Activated naive CD4-positive, alpha-beta T cell treated with anti-CD3 and anti-CD28 coated beads, Interleukin-2, amount 10 ng/mL, durations not matched to agents 7 days and 5 days (primary cell): ENCODE measurements around the gene EXOC6.
A peak's percentile ranks its signal among the peaks of the same experiment; 100 is the strongest.

Experiments
- CTCF ChIA-PET: fragments of 350-600 bp; sonication (Branson Sonifier 250); formaldehyde crosslinking; loops from one replicate; lab custom pipeline; 2021; ENCODE audit warnings: antibody characterized with exemption; lab: Charles Lee
- DNase-seq: peaks from one replicate; pipeline ENCODE4 v3.0.0-alpha.2; 2020
- H3K27ac Mint-ChIP-seq: one replicate; pipeline ENCODE4 v1.8.0; 2021; ENCODE audit warnings: mild to moderate bottlenecking, moderate library complexity, mixed read lengths
- H3K27me3 Mint-ChIP-seq: one replicate; pipeline ENCODE4 v1.8.0; 2021; ENCODE audit warnings: mild to moderate bottlenecking, mixed read lengths
- H3K36me3 Mint-ChIP-seq: one replicate; pipeline ENCODE4 v1.8.0; 2021; ENCODE audit warnings: mixed read lengths
- H3K4me1 Mint-ChIP-seq: one replicate; pipeline ENCODE4 v1.8.0; 2021; ENCODE audit warnings: mixed read lengths
- H3K4me3 Mint-ChIP-seq: one replicate; pipeline ENCODE4 v1.8.0; 2021; ENCODE audit warnings: mild to moderate bottlenecking, moderate library complexity, mixed read lengths
- H3K9me3 Mint-ChIP-seq: one replicate; pipeline ENCODE4 v1.8.0; 2021; ENCODE audit warnings: mixed read lengths

The EXOC6 gene

GRCh38 chr10:92826504-92826903, 21.8 kb upstream of the EXOC6 start:
- H3K27me3 Mint-ChIP-seq = peaks cover 9% of the 10 kb centered on the region
- peaks cover 19% of the 10 kb centered on the region for H3K4me1 Mint-ChIP-seq
- H3K4me3 Mint-ChIP-seq = no peak overlapping the region
- CTCF ChIA-PET = no interaction called here
- DNase-seq = no peak
- H3K9me3 Mint-ChIP-seq = no peaks in the 10 kb centered on the region
- no peak overlapping the region for H3K27ac Mint-ChIP-seq
- no peaks in the 10 kb centered on the region for H3K36me3 Mint-ChIP-seq

GRCh38 chr10:92829042-92829785, 19.1 kb upstream of the EXOC6 start:
- CTCF ChIA-PET = interaction anchor here (1.1 to 2.6 kb wide), 2 partner anchors 15 to 52 kb away, joined by 3 to 8 read pairs; no protein-coding TSS in a partner anchor
- no peak overlapping the region for H3K4me3 Mint-ChIP-seq
- H3K36me3 Mint-ChIP-seq = no peaks in the 10 kb centered on the region
- peaks cover 9% of the 10 kb centered on the region for H3K27me3 Mint-ChIP-seq
- DNase-seq = no peak
- peaks cover 12% of the 10 kb centered on the region for H3K4me1 Mint-ChIP-seq
- H3K9me3 Mint-ChIP-seq = no peaks in the 10 kb centered on the region
- no peak overlapping the region for H3K27ac Mint-ChIP-seq

GRCh38 chr10:92829786-92830377, 18.4 kb upstream of the EXOC6 start:
- CTCF ChIA-PET = no interaction called here
- no peak overlapping the region for H3K4me3 Mint-ChIP-seq
- H3K27ac Mint-ChIP-seq = no peak overlapping the region
- H3K9me3 Mint-ChIP-seq = no peaks in the 10 kb centered on the region
- H3K4me1 Mint-ChIP-seq = peaks cover 12% of the 10 kb centered on the region
- no peaks in the 10 kb centered on the region for H3K36me3 Mint-ChIP-seq
- no peak for DNase-seq
- peaks cover 9% of the 10 kb centered on the region for H3K27me3 Mint-ChIP-seq

- CTCF ChIA-PET = no interaction called here
- DNase-seq = peak; percentile 29
- Mint-ChIP-seq H3K9me3 (no peaks in the 10 kb centered on the region), H3K4me1 (peaks cover 11% of the 10 kb centered on the region), H3K36me3 (no peaks in the 10 kb centered on the region), H3K27me3 (peaks cover 6% of the 10 kb centered on the region), H3K27ac (peak overlapping the region; percentile 75), H3K4me3 (peak overlapping the region; percentile 61)
Observed at GRCh38 chr10:92830478-92831389, 17.6 kb upstream of the EXOC6 start.

DNA sequence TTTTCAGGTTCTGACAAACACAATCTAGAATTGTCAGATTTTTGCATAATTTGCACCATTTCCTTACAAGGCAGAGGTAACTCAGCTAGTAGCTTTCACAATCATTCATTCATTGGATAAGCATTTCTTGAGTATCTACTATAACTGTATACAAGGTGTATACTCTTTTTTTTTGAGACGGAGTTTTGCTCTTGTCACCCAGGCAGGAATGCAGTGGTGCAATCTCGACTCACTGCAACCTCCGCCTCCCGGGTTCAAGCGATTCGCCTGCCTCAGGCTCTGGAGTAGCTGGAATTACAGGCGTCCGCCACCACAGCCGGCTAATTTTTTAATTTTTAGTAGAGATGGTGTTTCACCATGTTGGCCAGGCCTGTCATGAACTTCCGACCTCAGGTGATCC, 16.2 kb upstream of the EXOC6 start:
- no peak for DNase-seq
- H3K9me3 Mint-ChIP-seq = no peaks in the 10 kb centered on the region
- no peak overlapping the region for H3K4me3 Mint-ChIP-seq
- CTCF ChIA-PET = no interaction called here
- H3K27me3 Mint-ChIP-seq = no peaks in the 10 kb centered on the region
- H3K36me3 Mint-ChIP-seq = no peaks in the 10 kb centered on the region
- H3K27ac Mint-ChIP-seq = no peak overlapping the region
- H3K4me1 Mint-ChIP-seq = peaks cover 9% of the 10 kb centered on the region

- Mint-ChIP-seq H3K9me3 (no peaks in the 10 kb centered on the region), H3K27ac (no peak overlapping the region), H3K4me3 (no peak overlapping the region), H3K4me1 (peaks cover 12% of the 10 kb centered on the region), H3K36me3 (no peaks in the 10 kb centered on the region), H3K27me3 (no peaks in the 10 kb centered on the region)
- no peak for DNase-seq
- CTCF ChIA-PET = interaction anchor here (3.1 to 6.7 kb wide), 2 partner anchors 10 to 15 kb away, joined by 17 to 41 read pairs; partner anchors contain the start of gene EXOC6
Observed at GRCh38 chr10:92832998-92833650, 15.2 kb upstream of the EXOC6 start.

- Mint-ChIP-seq H3K4me3 (no peak overlapping the region), H3K36me3 (no peaks in the 10 kb centered on the region), H3K27me3 (no peaks in the 10 kb centered on the region), H3K27ac (no peak overlapping the region), H3K4me1 (peaks cover 12% of the 10 kb centered on the region), H3K9me3 (no peaks in the 10 kb centered on the region)
- DNase-seq = no peak
- CTCF ChIA-PET = interaction anchor here (0.6 to 6.7 kb wide), 5 partner anchors 8 to 780 kb away, joined by 3 to 41 read pairs (median 5); partner anchors contain the start of gene EXOC6
Observed at GRCh38 chr10:92834331-92834730, 14.0 kb upstream of the EXOC6 start.

DNA sequence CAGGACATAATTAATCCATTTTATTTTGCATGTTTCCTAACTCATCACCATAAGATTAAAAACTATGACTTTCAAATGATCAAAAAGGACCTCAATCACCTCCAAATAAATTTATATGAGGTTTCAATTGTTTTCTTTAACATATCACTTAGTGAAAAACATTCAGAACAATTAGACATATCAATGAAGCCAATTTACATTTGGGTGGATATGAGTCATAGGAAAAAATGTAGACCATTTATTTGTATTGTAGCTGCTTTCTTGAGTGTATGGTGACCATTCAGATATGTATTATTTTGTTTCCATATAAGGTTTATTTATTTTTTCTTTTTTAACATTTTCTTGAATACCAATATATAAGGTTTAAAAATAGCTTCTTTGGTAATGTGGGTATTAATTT, 13.3 kb upstream of the EXOC6 start:
- DNase-seq = no peak
- H3K4me1 Mint-ChIP-seq = peaks cover 12% of the 10 kb centered on the region
- no peaks in the 10 kb centered on the region for H3K36me3 Mint-ChIP-seq
- CTCF ChIA-PET = interaction anchor here (0.9 to 6.7 kb wide), 4 partner anchors 8 to 147 kb away, joined by 3 to 41 read pairs (median 10); partner anchors contain the start of gene EXOC6
- no peak overlapping the region for H3K4me3 Mint-ChIP-seq
- no peaks in the 10 kb centered on the region for H3K27me3 Mint-ChIP-seq
- H3K27ac Mint-ChIP-seq = no peak overlapping the region
- no peaks in the 10 kb centered on the region for H3K9me3 Mint-ChIP-seq

DNA sequence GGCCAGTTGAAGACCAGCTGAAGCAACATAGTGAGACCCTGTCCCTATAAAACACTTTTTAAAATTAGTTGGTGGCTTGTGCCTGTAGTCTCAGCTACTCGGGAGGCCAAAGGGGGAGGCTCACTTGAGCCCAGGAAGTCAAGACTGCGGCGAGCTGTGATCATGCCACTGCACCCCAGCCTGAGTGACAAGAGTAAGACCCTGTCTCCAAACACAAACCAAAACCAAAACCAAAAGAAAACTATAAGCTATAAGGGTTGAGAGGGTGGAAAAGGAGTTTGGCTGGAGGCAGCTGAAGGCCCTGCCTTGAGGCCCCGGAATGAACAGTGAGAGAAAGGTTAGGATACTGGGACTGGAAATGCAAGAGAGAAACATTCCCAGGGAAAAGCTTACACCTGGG, 10.9 kb upstream of the EXOC6 start:
- H3K36me3 Mint-ChIP-seq = no peaks in the 10 kb centered on the region

GRCh38 chr10:92839191-92840085, 8.9 kb upstream of the EXOC6 start:
- peak; percentile 68 for DNase-seq
- CTCF ChIA-PET = interaction anchor here (0.9 to 6.7 kb wide), 7 partner anchors 9 to 170 kb away, joined by 3 to 41 read pairs (median 3); partner anchors contain the start of gene EXOC6
- peaks cover 5% of the 10 kb centered on the region for H3K4me1 Mint-ChIP-seq
- no peaks in the 10 kb centered on the region for H3K36me3 Mint-ChIP-seq
- H3K4me3 Mint-ChIP-seq = no peak overlapping the region
- peaks cover 9% of the 10 kb centered on the region for H3K27me3 Mint-ChIP-seq
- H3K9me3 Mint-ChIP-seq = no peaks in the 10 kb centered on the region
- H3K27ac Mint-ChIP-seq = no peak overlapping the region

More for the DNA sequence above, 10.9 kb upstream of the EXOC6 start:
- CTCF ChIA-PET = interaction anchor here (0.8 to 6.7 kb wide), 4 partner anchors 10 to 43 kb away, joined by 3 to 41 read pairs (median 5); partner anchors contain the start of gene EXOC6
- Mint-ChIP-seq H3K4me3 (no peak overlapping the region), H3K9me3 (no peaks in the 10 kb centered on the region), H3K27ac (no peak overlapping the region), H3K27me3 (peaks cover 3% of the 10 kb centered on the region), H3K4me1 (peaks cover 3% of the 10 kb centered on the region)
- no peak for DNase-seq

DNA sequence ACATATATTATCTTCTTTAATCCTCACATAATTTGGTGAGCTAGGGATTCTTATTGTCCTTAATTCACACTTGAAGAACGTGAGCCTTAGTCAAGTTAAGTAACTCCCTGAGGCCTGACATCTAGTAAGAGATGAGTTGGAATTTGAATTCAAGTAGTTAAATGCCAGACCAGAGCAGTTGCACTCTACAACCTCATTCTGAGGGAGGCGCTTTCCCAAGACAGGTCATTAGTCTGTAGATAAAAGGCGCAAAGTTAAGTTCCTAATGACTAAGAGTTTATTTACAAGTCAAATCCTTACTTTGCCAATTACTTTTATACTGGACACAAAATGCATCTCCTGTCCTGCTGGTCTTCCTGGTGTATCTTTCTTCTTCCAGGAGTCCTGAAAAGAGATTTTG, 3.6 kb upstream of the EXOC6 start:
- H3K27me3 Mint-ChIP-seq = peaks cover 13% of the 10 kb centered on the region
- peaks cover 34% of the 10 kb centered on the region for H3K4me1 Mint-ChIP-seq
- no peaks in the 10 kb centered on the region for H3K9me3 Mint-ChIP-seq
- no peaks in the 10 kb centered on the region for H3K36me3 Mint-ChIP-seq
- no peak overlapping the region for H3K4me3 Mint-ChIP-seq
- CTCF ChIA-PET = interaction anchor here (1.1 to 2.5 kb wide), 3 partner anchors 17 to 34 kb away, joined by 4 to 8 read pairs (median 7); no protein-coding TSS in a partner anchor
- H3K27ac Mint-ChIP-seq = no peak overlapping the region
- no peak for DNase-seq

DNA sequence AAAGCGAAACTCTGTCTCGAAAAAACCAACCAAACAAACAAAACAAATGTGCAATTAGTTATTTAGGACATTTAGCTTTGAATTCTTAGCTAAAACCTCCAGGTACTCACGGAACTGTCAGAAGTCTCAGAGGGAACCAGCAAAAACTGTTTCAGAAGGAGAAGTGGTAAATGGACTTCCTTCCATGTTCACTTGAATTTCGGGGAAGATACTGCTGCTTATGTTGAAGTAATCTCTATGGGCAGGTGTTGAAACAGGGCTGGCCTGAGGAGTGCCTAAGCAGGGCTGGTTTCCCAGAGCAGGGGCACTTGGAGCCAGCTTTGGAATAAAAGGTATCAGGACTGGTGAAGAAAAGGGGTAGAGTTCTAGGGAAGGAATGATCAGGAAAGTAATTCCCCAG, 2.4 kb upstream of the EXOC6 start:
- Mint-ChIP-seq H3K27ac (no peak overlapping the region), H3K36me3 (no peaks in the 10 kb centered on the region), H3K4me1 (peaks cover 40% of the 10 kb centered on the region), H3K4me3 (no peak overlapping the region), H3K9me3 (no peaks in the 10 kb centered on the region), H3K27me3 (peaks cover 13% of the 10 kb centered on the region)
- no peak for DNase-seq
- CTCF ChIA-PET = interaction anchor here (5.7 kb wide), 1 partner anchor 10 kb away, joined by 41 read pairs; no protein-coding TSS in a partner anchor
